ENCODE measurements around the gene HAGHL. TPM values are rescaled to one million over a fixed set of nuclear protein-coding genes. Genes with fewer than 3 reads are reported as not detected.

Gene HAGHL
- total RNA-seq, 2 donors from 2014 or later, result 6.4 to 8.1 TPM

DNA sequence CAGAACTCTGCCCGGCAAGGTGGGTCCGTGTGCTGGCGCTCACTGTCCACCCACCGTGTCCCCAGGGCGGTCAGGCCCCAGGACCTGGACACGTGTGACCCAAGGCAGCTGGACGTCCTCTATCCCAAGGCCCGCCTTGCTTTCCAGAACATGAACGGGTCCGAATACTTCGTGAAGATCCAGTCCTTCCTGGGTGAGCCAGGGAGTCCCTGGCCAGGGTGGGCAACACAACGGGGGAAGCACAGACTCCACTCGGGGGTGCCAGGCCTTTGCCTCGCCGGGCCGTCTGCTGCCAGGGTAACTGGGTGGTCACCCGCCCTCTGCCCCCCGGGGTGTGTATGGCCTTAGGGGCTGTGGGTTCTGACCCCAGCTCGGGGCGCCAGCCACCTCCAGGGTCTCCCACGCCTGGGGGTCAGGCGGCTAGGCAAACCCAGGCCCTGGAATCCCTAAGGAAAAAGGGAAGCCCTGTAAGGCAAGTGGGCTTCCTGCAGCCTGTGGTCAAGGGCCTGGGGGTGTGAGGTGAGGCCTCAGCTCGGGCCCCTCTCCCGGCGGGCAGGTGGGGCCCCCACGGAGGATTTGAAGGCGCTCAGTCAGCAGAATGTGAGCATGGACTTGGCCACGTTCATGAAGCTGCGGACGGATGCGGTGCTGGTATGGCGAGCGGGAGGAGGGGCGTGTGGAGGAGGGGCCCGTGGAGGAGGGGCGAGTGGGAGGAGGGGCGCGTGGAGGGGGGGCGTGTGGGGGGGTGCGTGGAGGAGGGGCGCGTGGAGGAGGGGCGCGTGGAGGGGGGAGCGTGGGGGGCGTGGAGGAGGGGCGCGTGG is 40.1 kb downstream of the HAGHL start:
- no peak for DNase-seq (ENCODE audit: low spot score)
- no peaks in the 10 kb centered on the region for H3K9me3 ChIP-seq
- H3K27me3 ChIP-seq (replicated peaks; ENCODE audit: insufficient read depth), result no peaks in the 10 kb centered on the region
- H3K36me3 ChIP-seq, result no peaks in the 10 kb centered on the region
- no peak for ATAC-seq (ENCODE audit: insufficient number of reproducible peaks, low FRiP score, low read depth)
- no peak overlapping the region for H3K27ac ChIP-seq
- H3K4me1 ChIP-seq (ENCODE audit: control insufficient read depth in 1 of 2, low read depth in 2 of 2), result no peaks in the 10 kb centered on the region
- H3K4me3 ChIP-seq, result no peak overlapping the region
- TF ChIP-seq, protein P1, sequence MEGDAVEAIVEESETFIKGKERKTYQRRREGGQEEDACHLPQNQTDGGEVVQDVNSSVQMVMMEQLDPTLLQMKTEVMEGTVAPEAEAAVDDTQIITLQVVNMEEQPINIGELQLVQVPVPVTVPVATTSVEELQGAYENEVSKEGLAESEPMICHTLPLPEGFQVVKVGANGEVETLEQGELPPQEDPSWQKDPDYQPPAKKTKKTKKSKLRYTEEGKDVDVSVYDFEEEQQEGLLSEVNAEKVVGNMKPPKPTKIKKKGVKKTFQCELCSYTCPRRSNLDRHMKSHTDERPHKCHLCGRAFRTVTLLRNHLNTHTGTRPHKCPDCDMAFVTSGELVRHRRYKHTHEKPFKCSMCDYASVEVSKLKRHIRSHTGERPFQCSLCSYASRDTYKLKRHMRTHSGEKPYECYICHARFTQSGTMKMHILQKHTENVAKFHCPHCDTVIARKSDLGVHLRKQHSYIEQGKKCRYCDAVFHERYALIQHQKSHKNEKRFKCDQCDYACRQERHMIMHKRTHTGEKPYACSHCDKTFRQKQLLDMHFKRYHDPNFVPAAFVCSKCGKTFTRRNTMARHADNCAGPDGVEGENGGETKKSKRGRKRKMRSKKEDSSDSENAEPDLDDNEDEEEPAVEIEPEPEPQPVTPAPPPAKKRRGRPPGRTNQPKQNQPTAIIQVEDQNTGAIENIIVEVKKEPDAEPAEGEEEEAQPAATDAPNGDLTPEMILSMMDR (IDR thresholded peaks at IDR 0.05), result no peak

DNA sequence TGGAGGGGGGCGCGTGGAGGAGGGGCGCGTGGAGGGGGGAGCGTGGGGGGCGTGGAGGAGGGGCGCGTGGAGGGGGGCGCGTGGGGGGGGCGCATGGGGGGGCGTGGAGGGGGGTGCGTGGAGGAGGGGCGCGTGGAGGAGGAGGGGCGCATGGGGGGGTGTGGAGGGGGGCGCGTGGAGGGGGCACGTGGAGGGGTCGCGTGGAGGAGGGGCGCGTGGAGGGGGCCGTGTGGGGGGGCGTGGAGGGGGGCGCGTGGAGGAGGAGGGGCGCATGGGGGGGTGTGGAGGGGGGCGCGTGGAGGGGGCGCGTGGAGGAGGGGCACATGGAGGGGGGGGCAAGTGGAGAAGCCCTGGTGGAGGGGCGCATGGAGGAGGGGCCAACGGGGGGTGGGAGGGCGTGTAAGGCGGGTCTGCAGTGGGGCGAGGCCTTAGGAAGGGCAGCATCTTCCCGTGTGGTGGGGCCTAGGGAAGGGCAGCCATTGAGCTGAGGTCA is 40.9 kb downstream of the HAGHL start:
- TF ChIP-seq, protein P1 (IDR thresholded peaks at IDR 0.05), result no peak
- Histone ChIP-seq H3K27ac (no peak overlapping the region), H3K36me3 (no peaks in the 10 kb centered on the region), H3K4me1 (ENCODE audit: control insufficient read depth in 1 of 2, low read depth in 2 of 2) (no peaks in the 10 kb centered on the region), H3K27me3 (replicated peaks; ENCODE audit: insufficient read depth) (no peaks in the 10 kb centered on the region), H3K9me3 (no peaks in the 10 kb centered on the region), H3K4me3 (no peak overlapping the region)
- DNase-seq (ENCODE audit: low spot score) (no peak), ATAC-seq (ENCODE audit: insufficient number of reproducible peaks, low FRiP score, low read depth) (no peak)

DNA sequence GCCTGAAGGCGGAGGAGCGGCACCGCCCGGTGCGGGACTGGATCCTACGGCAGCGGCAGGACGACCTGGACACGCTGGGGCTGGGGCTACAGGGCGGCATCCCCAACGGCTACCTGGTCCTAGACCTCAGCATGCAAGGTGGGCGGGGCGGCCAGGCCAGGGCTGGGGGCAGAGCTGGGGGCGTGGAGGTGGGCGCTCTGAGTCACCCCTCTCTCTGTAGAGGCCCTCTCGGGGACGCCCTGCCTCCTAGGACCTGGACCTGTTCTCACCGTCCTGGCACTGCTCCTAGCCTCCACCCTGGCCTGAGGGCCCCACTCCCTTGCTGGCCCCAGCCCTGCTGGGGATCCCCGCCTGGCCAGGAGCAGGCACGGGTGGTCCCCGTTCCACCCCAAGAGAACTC is 41.5 kb downstream of the HAGHL start:
- no peaks in the 10 kb centered on the region for H3K27me3 ChIP-seq (replicated peaks; ENCODE audit: insufficient read depth)
- H3K4me1 ChIP-seq (ENCODE audit: control insufficient read depth in 1 of 2, low read depth in 2 of 2), result no peaks in the 10 kb centered on the region
- H3K4me3 ChIP-seq, result no peak overlapping the region
- TF ChIP-seq, protein P1 (IDR thresholded peaks at IDR 0.05), result no peak
- no peaks in the 10 kb centered on the region for H3K36me3 ChIP-seq
- no peak for DNase-seq (ENCODE audit: low spot score)
- H3K27ac ChIP-seq, result no peak overlapping the region
- no peaks in the 10 kb centered on the region for H3K9me3 ChIP-seq
- ATAC-seq (ENCODE audit: insufficient number of reproducible peaks, low FRiP score, low read depth), result no peak

DNA sequence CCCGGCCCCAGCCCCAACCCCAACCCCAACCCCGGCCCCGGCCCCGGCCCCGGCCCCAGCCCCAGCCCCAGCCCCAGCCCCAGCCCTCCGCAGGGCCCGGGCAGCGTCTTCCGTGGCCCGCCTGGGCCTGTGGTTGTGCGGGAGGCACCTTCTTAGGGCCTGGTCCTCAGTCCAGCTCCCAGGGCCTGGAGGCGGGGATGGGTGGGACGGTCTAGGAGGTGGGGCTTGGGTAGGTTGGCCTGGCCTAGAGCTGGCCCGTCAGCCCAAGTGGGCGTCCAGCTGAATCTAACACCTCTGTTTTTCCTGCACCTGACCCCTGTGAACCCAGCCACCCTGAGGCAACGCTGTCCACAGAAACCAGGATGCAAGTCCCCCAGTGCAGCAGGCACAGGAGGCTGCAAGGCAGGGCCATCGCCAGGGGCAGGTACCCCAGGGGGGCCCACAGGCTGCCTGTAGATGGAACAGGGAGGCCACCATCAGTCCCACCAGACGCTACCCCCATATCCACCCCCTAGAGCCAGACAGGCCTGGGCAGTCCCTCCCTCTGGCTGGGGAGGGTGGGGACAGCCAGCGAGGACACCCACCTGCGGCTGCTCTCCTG is 42.4 kb downstream of the HAGHL start:
- no peak overlapping the region for H3K27ac ChIP-seq
- no peaks in the 10 kb centered on the region for H3K27me3 ChIP-seq (replicated peaks; ENCODE audit: insufficient read depth)
- no peak overlapping the region for H3K4me3 ChIP-seq
- H3K9me3 ChIP-seq, result no peaks in the 10 kb centered on the region
- no peaks in the 10 kb centered on the region for H3K36me3 ChIP-seq
- no peak for ATAC-seq (ENCODE audit: insufficient number of reproducible peaks, low FRiP score, low read depth)
- no peaks in the 10 kb centered on the region for H3K4me1 ChIP-seq (ENCODE audit: control insufficient read depth in 1 of 2, low read depth in 2 of 2)
- TF ChIP-seq, protein P1 (IDR thresholded peaks at IDR 0.05), result no peak
- DNase-seq (ENCODE audit: low spot score), result no peak

DNA sequence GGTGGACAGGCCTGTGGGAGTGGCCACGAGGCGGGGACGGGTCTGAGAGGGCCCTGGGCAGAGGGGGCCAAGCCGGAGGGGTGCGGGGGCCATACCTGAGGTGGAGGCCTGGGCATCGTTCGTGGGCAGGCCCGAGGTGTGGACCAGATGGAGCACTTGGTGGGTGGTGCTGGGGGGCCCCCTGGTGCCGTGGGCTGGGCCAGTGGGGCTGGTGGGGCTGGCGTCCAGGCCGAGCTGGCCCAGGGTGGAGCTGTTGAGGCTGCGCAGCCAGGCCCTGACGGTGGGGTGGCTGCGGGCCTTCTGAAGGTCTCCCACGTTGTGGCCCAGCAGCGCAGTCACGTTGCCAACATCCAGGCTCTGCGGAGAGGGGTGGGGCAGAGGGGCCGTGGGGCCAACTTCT is 43.0 kb downstream of the HAGHL start:
- Histone ChIP-seq H3K27ac (no peak overlapping the region), H3K27me3 (replicated peaks; ENCODE audit: insufficient read depth) (no peaks in the 10 kb centered on the region), H3K9me3 (no peaks in the 10 kb centered on the region), H3K4me1 (ENCODE audit: control insufficient read depth in 1 of 2, low read depth in 2 of 2) (no peaks in the 10 kb centered on the region), H3K4me3 (no peak overlapping the region), H3K36me3 (no peaks in the 10 kb centered on the region)
- DNase-seq (ENCODE audit: low spot score) (no peak), ATAC-seq (ENCODE audit: insufficient number of reproducible peaks, low FRiP score, low read depth) (no peak)
- TF ChIP-seq, protein P1 (IDR thresholded peaks at IDR 0.05), result no peak

Measured in thoracic aorta (tissue), 2 donors.